Upper lobe of left lung (tissue), 6 donors: ENCODE measurements around the gene ATP6V0C. TPM values are rescaled to one million over a fixed set of nuclear protein-coding genes. Genes with fewer than 3 reads are reported as not detected.

Source experiments
- ATAC-seq, 2 donors: fragments of 200-7000 bp; cut with Tn5 transposase; one replicate each; pipeline ENCODE4 v1.9.1; 2022; ENCODE audit warnings: mild to moderate bottlenecking in 2 of 2, moderate library complexity in 2 of 2; ENCODE audit not compliant: low FRiP score in 2 of 2
- DNase-seq, 2 donors: peaks; one replicate each; pipeline ENCODE4 v3.0.0-alpha.2; 2019 to 2020
- H3K27ac ChIP-seq, 4 donors: fragments of 200-600 bp; sonication (generic); one replicate each; pipeline ENCODE4 v1.5.1; 2016 to 2019
- H3K27me3 ChIP-seq, 4 donors: fragments of 200-600 bp; sonication (generic); one replicate each; pipeline ENCODE4 v1.5.1; 2017 to 2019
- H3K36me3 ChIP-seq, 4 donors: fragments of 200-600 bp; sonication (generic); one replicate each; pipeline ENCODE4 v1.5.1; 2016 to 2019
- H3K4me1 ChIP-seq, 4 donors: fragments of 200-600 bp; sonication (generic); one replicate each; pipeline ENCODE4 v1.5.1; 2018 to 2019
- H3K4me3 ChIP-seq, 4 donors: fragments of 200-600 bp; sonication (generic); one replicate each; pipeline ENCODE4 v1.5.1; 2017 to 2019; ENCODE audit warnings: mild to moderate bottlenecking in 2 of 4, moderate library complexity in 1 of 4
- H3K9me3 ChIP-seq, 4 donors: fragments of 200-600 bp; sonication (generic); one replicate each; pipeline ENCODE4 v1.5.1; 2018 to 2019
- CTCF ChIP-seq, 6 experiments: fragments of 450-650 bp in 4 of 6; fragments of 200-600 bp in 2 of 6; sonication (generic) in 2 of 6; IDR thresholded peaks; one replicate each; pipeline ENCODE4 v1.5.1; 2016 to 2019; ENCODE audit warnings: antibody characterized with exemption in 6 of 6
- EP300 ChIP-seq, 4 donors: sonication (generic); formaldehyde crosslinking; IDR thresholded peaks; one replicate each; pipeline ENCODE4 v1.5.1; 2017; ENCODE audit warnings: antibody characterized with exemption in 4 of 4, control low read depth in 2 of 4
- POLR2A ChIP-seq, 4 donors: fragments of 450-650 bp; IDR thresholded peaks; one replicate each; pipeline ENCODE4 v1.5.1; 2016 to 2017; ENCODE audit warnings: antibody characterized with exemption in 4 of 4, mild to moderate bottlenecking in 2 of 4
- POLR2AphosphoS5 ChIP-seq, 2 donors: sonication (generic); formaldehyde crosslinking; IDR thresholded peaks; one replicate each; pipeline ENCODE4 v1.5.1; 2017; ENCODE audit warnings: antibody characterized with exemption in 2 of 2
- WGBS, 2 donors: methylation state at CpG; one replicate each; pipeline ENCODE4 v1.1.5; 2017 to 2018; 5-methylcytosine and 5-hydroxymethylcytosine counted together
- total RNA-seq, 6 donors: library from RNA; depleted of rRNA in 4 of 6; stranded (reverse); fragments of >200 nt in 4 of 6; gene quantifications; one replicate each; pipeline versions ENCODE4 v1.1.0 to v1.2.1, GENCODE V29; 2016 to 2021
- donor health status: DM: no; HTN: no; CAD: no; lungs with moderate emphysema.
- donor health status: DM: no; HTN: yes; CAD: no; lungs with severe emphysema.

The ATP6V0C gene
- total RNA-seq, 6 donors from 2014 or later, result 84.9 to 332 (median 164) TPM

GRCh38 chr16:2497695-2498484, 15.9 kb upstream of the ATP6V0C start:
- ATAC-seq (no peak), DNase-seq (no peak)
- 88 to 91% methylated on average over 14 to 26 of the region's 26 CpGs for WGBS, 2 donors
- TF ChIP-seq POLR2AphosphoS5 (IDR thresholded peaks at IDR 0.05), result peak in 1 of 2 donors; percentile 22
- TF ChIP-seq EP300 (IDR thresholded peaks at IDR 0.05), result no peak
- Histone ChIP-seq H3K4me3 (no peak overlapping the region), H3K4me1 (peaks cover 34 to 75% (median 61%) of the 10 kb centered on the region in 4 donors), H3K36me3 (peaks cover 0 to 53% (median 18%) of the 10 kb centered on the region in 4 donors), H3K27ac (peak overlapping the region in 3 of 4 donors; percentile 53 to 75 (median 71)), H3K27me3 (no peaks in the 10 kb centered on the region), H3K9me3 (no peaks in the 10 kb centered on the region)

- TF ChIP-seq POLR2A (IDR thresholded peaks at IDR 0.05) (peak in 1 of 4 donors; percentile 27), EP300 (IDR thresholded peaks at IDR 0.05) (peak in 1 of 4 donors; percentile 36), CTCF (IDR thresholded peaks at IDR 0.05) (no peak), POLR2AphosphoS5 (IDR thresholded peaks at IDR 0.05) (peak; percentile 30 to 54)
- no peaks in the 10 kb centered on the region for H3K27me3 ChIP-seq
- no peak overlapping the region for H3K4me3 ChIP-seq
- peak in 1 of 2 donors; percentile 59 for ATAC-seq
- peak; percentile 73 to 90 for DNase-seq
- H3K4me1 ChIP-seq, result peaks cover 34 to 74% (median 65%) of the 10 kb centered on the region in 4 donors
- no peaks in the 10 kb centered on the region for H3K9me3 ChIP-seq
- WGBS, 2 donors, result 64 to 81% methylated on average over 3 to 15 of the region's 15 CpGs
- peak overlapping the region in 3 of 4 donors; percentile 53 to 75 (median 71) for H3K27ac ChIP-seq
- H3K36me3 ChIP-seq, result peaks cover 0 to 50% (median 18%) of the 10 kb centered on the region in 4 donors
Measured at GRCh38 chr16:2498531-2499253, 15.1 kb upstream of the ATP6V0C start.

- Histone ChIP-seq H3K27me3 (no peaks in the 10 kb centered on the region), H3K9me3 (no peaks in the 10 kb centered on the region), H3K27ac (peak overlapping the region in 3 of 4 donors; percentile 53 to 75 (median 71)), H3K36me3 (peaks cover 0 to 49% (median 18%) of the 10 kb centered on the region in 4 donors), H3K4me3 (no peak overlapping the region), H3K4me1 (peaks cover 34 to 70% (median 62%) of the 10 kb centered on the region in 4 donors)
- 88 to 89% methylated on average over 4 of the region's 6 CpGs for WGBS, 2 donors
- ATAC-seq, result no peak
- TF ChIP-seq CTCF (IDR thresholded peaks at IDR 0.05), result no peak
- DNase-seq, result peak in 1 of 2 donors; percentile 46
Measured at GRCh38 chr16:2499454-2499853, 14.3 kb upstream of the ATP6V0C start.

- Histone ChIP-seq H3K27me3 (no peaks in the 10 kb centered on the region), H3K4me3 (no peak overlapping the region), H3K9me3 (no peaks in the 10 kb centered on the region), H3K27ac (peak overlapping the region in 3 of 4 donors; percentile 53 to 75 (median 71)), H3K4me1 (peaks cover 34 to 70% (median 61%) of the 10 kb centered on the region in 4 donors), H3K36me3 (peaks cover 0 to 49% (median 18%) of the 10 kb centered on the region in 4 donors)
- 91 to 93% methylated on average over 20 to 28 of the region's 29 CpGs for WGBS, 2 donors
- DNase-seq, result no peak
- no peak for ATAC-seq
- TF ChIP-seq CTCF (IDR thresholded peaks at IDR 0.05) (no peak), POLR2AphosphoS5 (IDR thresholded peaks at IDR 0.05) (no peak)
Measured at GRCh38 chr16:2499890-2500429, 13.8 kb upstream of the ATP6V0C start.

- H3K4me3 ChIP-seq, result no peak overlapping the region
- peak overlapping the region in 1 of 4 donors; percentile 75 for H3K27ac ChIP-seq
- H3K27me3 ChIP-seq, result no peaks in the 10 kb centered on the region
- H3K36me3 ChIP-seq, result peaks cover 0 to 49% (median 18%) of the 10 kb centered on the region in 4 donors
- WGBS, 2 donors, result 88 to 94% methylated on average over 9 to 20 of the region's 20 CpGs
- ATAC-seq (no peak), DNase-seq (peak in 1 of 2 donors; percentile 69)
- H3K4me1 ChIP-seq, result peaks cover 34 to 70% (median 58%) of the 10 kb centered on the region in 4 donors
- H3K9me3 ChIP-seq, result no peaks in the 10 kb centered on the region
- TF ChIP-seq CTCF (IDR thresholded peaks at IDR 0.05), result no peak
- no peak for TF ChIP-seq POLR2A (IDR thresholded peaks at IDR 0.05)
- TF ChIP-seq EP300 (IDR thresholded peaks at IDR 0.05), result no peak
- no peak for TF ChIP-seq POLR2AphosphoS5 (IDR thresholded peaks at IDR 0.05)
Measured at GRCh38 chr16:2500430-2500917, 13.3 kb upstream of the ATP6V0C start.
